ENCODE measurements around the gene CLRN1.

GRCh38 chr3:151003029-151003767 lies 30.7 kb upstream of the CLRN1 start:
- TF ChIP-seq CTCF (IDR thresholded peaks at IDR 0.05): no peak
- no peak for TF ChIP-seq POLR2A (IDR thresholded peaks at IDR 0.05)

Measured in thyroid gland (tissue), 4 donors.